Mesodermal cell (in vitro differentiated cells): ENCODE results near the gene ZBTB8OS.

Experiments used
- H3K27ac ChIP-seq: 2 replicates; pipeline ENCODE4 v1.7.0; 2013; ENCODE audit warnings: mild to moderate bottlenecking, low read depth, low read length, moderate library complexity; ENCODE audit not compliant: severe bottlenecking
- H3K36me3 ChIP-seq: 2 replicates; pipeline ENCODE4 v1.7.1; 2013; ENCODE audit warnings: mild to moderate bottlenecking, low read length, moderate library complexity; ENCODE audit not compliant: control insufficient read depth, insufficient read depth
- H3K4me1 ChIP-seq: one replicate; pipeline ENCODE4 v1.7.1; 2013; ENCODE audit warnings: mild to moderate bottlenecking, low read length; ENCODE audit not compliant: insufficient read depth, control insufficient read depth, poor library complexity, severe bottlenecking
- H3K4me3 ChIP-seq: 2 replicates; pipeline ENCODE4 v1.7.0; 2013; ENCODE audit warnings: low read length, control low read depth, mild to moderate bottlenecking; ENCODE audit not compliant: insufficient read depth, poor library complexity, severe bottlenecking; ENCODE audit errors: extremely low read depth
- H3K9me3 ChIP-seq: 2 replicates; pipeline ENCODE4 v1.7.1; 2013; ENCODE audit warnings: mild to moderate bottlenecking, low read length, moderate library complexity; ENCODE audit not compliant: control insufficient read depth
- WGBS, 2 experiments: methylation state at CpG; one replicate each; pipeline ENCODE4 v1.1.5; 2013; ENCODE audit warnings: missing lambda C conversion rate in 2 of 2; ENCODE audit not compliant: insufficient coverage in 2 of 2; 5-methylcytosine and 5-hydroxymethylcytosine counted together

ZBTB8OS gene

DNA sequence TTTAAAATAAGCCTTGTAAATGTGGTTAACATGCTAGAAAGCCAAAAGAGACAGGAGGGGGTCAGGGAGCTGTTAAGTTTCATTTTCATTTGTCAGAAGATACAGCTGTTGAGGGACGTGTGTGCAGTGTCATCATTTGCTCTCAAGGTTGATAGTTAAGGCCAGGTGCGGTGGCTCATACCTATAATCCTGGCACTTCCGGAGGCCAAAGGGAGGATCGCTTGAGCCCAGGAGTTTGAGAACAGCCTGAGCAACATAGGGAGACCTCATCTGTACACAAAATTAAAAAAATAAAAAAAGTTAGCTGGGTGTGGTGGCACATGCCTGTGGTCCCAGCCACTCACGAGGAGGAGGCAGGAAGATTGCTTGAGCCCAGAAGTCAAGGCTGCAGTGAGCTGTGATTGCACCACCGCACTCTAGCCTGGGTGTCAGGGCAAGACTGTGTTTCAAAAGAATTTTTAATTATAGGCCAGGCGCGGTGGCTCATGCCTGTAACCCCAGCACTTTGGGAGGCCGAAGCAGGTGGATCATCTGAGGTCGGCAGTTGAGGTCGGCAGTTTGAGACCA, 22.7 kb downstream of the ZBTB8OS start:
- H3K36me3 ChIP-seq: peaks cover 58% of the 10 kb centered on the region
- WGBS, 2 experiments: 93 to 97% methylated on average over 9 to 10 of the region's 11 CpGs

DNA sequence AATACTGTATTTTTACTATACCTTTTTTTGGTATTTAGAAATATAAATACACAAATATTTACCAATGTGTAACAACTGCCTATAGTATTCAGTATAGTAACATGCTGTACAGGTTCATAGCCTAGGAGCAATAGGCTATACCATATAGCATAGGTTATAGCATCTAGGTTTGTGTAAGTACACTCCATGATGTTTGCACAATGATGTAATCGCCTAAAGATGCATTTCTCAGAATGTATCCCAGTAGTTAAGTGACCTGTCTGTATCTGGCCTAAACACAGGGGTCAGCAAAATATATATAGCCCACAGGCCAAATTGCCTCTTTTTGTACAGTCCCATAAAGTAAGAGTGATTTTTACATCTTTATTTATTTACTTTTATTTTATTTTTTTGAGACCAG, 24.2 kb downstream of the ZBTB8OS start:
- Histone ChIP-seq H3K4me1 (no peaks in the 10 kb centered on the region), H3K4me3 (no peak overlapping the region), H3K36me3 (peaks cover 59% of the 10 kb centered on the region), H3K9me3 (no peaks in the 10 kb centered on the region), H3K27ac (no peak overlapping the region)
- 100% methylated on average over 1 of the region's 1 CpG for WGBS, 2 experiments

More for the DNA sequence above, 22.7 kb downstream of the ZBTB8OS start:
- Histone ChIP-seq H3K27ac (no peak overlapping the region), H3K4me1 (no peaks in the 10 kb centered on the region), H3K4me3 (no peak overlapping the region), H3K9me3 (no peaks in the 10 kb centered on the region)

DNA sequence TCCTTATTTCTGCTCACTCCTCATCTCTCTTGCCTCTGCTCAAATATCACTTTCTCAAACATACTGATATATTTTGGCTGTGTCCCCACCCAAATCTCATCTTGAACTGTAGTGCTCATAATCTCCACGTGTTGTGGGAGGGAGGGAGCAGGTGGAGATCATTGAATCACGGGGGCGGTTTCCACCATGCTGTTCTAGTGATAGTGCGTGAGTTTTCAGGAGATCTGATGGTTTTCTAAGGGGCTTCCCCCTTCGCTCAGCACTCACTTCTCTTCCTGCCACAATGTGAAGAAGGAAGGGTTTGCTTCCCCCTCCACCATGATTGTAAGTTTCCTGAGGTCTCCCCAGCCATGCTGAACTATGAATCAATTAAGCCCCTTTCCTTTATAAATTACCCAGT, 26.6 kb downstream of the ZBTB8OS start:
- WGBS, 2 experiments: 60 to 100% methylated on average over 1 of the region's 5 CpGs
- peaks cover 57% of the 10 kb centered on the region for H3K36me3 ChIP-seq
- H3K27ac ChIP-seq: no peak overlapping the region
- H3K9me3 ChIP-seq: no peaks in the 10 kb centered on the region
- no peak overlapping the region for H3K4me3 ChIP-seq
- H3K4me1 ChIP-seq: no peaks in the 10 kb centered on the region

DNA sequence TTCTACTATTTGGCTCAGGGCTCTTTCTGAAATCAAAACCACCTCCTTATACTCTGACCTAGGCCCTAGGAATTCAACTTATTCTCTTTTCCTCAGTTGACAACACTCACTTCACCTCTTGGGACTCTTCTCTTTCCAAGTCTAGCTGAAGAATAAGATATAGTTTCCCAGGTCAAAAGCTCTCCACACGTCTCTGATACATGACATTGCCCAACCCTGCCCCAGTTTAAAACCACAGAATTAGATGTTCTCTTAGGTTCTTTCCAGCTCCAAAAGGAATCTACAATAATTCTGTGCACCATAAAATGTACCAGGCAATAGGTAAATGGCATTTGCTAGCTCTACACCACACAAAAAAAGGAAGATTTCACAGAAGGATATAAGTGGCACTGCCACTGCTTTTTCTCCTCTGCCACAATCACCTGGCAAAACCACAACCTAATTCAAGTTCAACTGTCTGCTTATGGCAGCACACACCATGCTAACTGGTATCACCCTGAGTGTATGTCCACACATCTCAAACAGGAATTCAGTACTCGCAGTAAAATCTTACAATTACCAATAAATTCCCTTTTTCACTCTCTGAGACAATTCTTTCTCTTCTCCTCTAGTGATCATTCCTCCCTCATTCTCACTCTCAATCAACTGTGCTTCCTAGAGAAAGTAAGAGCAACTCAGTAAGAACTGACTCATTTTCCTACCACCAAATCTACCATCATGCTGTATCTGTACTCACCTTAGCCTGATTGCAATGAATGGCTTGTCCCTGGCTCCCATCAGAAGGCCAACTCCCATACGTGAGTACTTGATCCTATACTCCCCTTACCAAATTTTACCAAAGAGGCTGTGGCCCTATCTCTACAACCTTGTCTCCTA, 27.3 kb downstream of the ZBTB8OS start:
- Histone ChIP-seq H3K4me1 (no peaks in the 10 kb centered on the region), H3K4me3 (no peak overlapping the region), H3K9me3 (no peaks in the 10 kb centered on the region), H3K27ac (no peak overlapping the region), H3K36me3 (peaks cover 56% of the 10 kb centered on the region)
- WGBS, 2 experiments: 63 to 89% methylated on average over 2 to 3 of the region's 3 CpGs

DNA sequence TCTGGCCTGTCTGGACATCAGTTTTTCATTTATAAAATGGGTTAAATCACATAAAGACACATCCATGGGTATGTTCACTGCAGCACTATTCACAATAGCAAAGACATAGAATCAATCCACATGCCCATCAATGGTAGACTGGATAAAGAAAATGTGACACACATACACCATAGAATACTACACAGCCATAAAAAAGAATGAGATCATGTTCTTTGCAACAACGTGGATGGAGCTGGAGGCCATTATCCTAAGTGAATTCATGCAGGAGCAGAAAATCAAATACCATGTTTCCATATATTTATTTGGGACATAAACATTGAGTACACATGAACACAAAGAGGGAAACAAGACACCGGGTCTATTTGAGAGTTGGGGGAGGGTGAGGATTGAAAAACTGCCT, 28.1 kb downstream of the ZBTB8OS start:
- H3K27ac ChIP-seq: no peak overlapping the region
- no peaks in the 10 kb centered on the region for H3K9me3 ChIP-seq
- H3K36me3 ChIP-seq: peaks cover 48% of the 10 kb centered on the region
- H3K4me3 ChIP-seq: no peak overlapping the region
- no peaks in the 10 kb centered on the region for H3K4me1 ChIP-seq
- 100% methylated on average over 1 of the region's 2 CpGs; no CpG with 5 or more reads in 1 of the 2 experiments for WGBS, 2 experiments

DNA sequence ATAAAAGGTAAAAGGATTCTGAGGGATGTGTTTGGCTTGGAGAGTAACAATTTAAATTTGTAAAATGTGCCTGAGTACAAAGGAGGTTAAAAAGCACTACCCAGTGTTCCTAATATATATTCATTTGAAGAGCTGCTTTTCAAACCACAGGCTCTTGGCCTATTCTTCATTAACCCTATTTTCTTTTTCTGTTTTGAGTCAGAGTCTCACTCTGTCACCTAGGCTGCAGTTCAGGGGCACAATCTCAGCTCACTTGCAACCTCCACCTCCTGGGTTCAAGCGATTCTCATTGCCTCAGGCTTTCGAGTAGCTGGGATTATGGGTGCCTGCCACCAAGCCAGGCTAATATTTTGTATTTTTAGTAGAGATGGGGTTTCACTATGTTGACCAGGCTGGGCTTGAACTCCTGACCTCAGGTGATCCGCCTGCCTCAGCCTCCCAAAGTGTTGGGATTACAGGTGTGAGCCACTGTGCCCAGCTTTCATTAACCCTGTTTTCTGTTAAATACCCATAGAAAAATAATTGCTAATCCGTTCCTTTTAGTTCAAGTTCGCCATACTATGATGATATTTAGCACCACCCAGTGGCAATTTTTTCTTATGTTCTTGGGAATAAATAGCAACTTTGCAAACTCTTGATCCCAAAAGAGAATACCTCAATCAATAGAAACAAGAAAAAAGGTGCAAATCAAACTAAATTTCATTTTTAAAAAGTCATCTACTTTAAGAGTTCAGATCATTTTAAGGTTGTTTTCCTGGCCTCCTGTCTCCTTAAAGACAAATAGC, 30.5 kb downstream of the ZBTB8OS start:
- Histone ChIP-seq H3K4me3 (no peak overlapping the region), H3K4me1 (no peaks in the 10 kb centered on the region), H3K9me3 (no peaks in the 10 kb centered on the region), H3K27ac (no peak overlapping the region), H3K36me3 (peaks cover 33% of the 10 kb centered on the region)
- WGBS, 2 experiments: 91 to 100% methylated on average over 1 to 2 of the region's 5 CpGs

DNA sequence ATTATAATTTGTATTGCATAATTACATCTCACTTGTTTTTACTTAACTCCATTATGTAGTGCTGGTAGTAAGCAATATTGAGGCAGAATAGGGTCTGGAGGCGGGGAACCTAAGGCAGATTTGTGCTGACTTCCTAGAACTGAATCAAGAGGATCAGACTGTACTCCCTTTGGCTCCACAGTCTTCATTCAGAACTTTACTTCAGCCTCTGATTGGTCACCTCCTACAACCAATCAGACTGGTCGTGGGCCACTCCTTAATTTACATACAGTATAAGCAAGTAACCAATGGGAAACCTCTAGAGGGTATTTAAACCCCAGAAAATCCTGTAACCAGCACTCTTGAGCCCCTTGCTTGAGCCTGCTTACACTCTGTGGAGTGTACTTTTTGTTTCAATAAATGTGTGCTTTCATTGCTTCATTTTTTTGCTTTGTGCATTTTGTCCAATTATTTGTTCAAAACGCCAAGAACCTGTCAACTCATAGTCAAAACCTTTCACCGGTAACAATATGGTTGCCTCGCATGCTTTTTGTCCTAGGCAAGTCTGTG, 31.6 kb downstream of the ZBTB8OS start:
- no peaks in the 10 kb centered on the region for H3K9me3 ChIP-seq
- H3K36me3 ChIP-seq: peaks cover 28% of the 10 kb centered on the region
- no peak overlapping the region for H3K27ac ChIP-seq
- no peak overlapping the region for H3K4me3 ChIP-seq
- 91 to 97% methylated on average over 3 to 4 of the region's 5 CpGs for WGBS, 2 experiments
- H3K4me1 ChIP-seq: no peaks in the 10 kb centered on the region

DNA sequence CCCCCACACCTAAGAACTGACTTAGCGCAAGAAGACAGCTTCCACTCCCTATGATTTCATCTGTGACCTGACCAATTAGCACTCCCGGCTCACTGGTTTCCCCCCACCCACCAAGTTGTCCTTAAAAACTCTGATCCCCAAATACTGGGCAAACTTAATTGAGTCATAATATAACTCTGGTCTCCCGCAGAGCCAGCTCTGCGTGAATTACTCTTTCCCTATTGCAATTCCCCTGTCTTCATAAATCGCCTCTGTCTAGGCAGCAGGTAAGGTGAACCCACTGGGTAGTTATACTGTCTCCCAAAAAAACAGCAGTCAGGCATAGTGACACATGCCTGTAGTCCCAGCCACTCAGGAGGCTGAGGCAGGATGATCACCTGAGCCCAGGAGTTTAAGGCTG, 36.9 kb downstream of the ZBTB8OS start:
- no peaks in the 10 kb centered on the region for H3K4me1 ChIP-seq
- WGBS, 2 experiments: 93% methylated on average over 3 to 4 of the region's 5 CpGs

DNA sequence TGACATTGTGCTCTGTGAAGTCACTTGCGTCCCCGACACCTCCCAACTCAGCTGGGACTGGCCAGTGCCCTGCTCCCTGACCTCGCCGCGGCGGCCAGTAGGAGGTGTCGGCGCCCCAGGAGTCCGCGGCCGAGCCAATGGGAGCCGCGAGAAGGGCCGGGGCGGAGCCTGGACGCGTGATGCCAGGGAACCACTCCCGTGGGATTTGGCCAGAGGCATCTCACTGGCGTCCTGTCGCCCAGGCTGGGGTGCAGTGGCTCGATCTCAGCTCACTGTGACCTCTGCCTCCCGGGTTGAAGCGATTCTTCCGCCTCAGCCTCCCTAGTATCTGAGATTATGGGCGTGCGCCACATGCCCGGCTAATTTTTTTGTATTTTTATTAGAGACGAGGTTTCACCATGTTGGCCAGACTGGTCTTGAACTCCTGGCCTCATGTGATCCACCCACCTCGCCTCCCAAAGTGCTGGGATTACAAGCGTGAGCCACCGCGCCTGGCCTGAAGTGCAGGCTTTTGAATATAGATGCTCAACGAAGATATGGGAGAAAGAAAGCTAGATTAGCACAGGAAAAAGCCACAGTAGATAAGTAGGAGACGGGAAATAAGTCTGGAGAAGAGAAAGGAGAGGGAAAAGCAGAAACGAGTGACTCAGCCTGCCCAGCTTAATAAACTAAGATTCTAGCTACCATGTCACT, 38.0 kb downstream of the ZBTB8OS start:
- H3K9me3 ChIP-seq: no peaks in the 10 kb centered on the region
- H3K36me3 ChIP-seq: no peaks in the 10 kb centered on the region
- peak overlapping the region; percentile 16 for H3K4me3 ChIP-seq
- WGBS, 2 experiments: 53 to 55% methylated on average over 29 to 35 of the region's 35 CpGs
- H3K4me1 ChIP-seq: no peaks in the 10 kb centered on the region
- H3K27ac ChIP-seq: peak overlapping the region; percentile 8

More for the DNA sequence above, 36.9 kb downstream of the ZBTB8OS start:
- Histone ChIP-seq H3K9me3 (no peaks in the 10 kb centered on the region), H3K36me3 (peaks cover under 1% of the 10 kb centered on the region), H3K27ac (no peak overlapping the region), H3K4me3 (no peak overlapping the region)

DNA sequence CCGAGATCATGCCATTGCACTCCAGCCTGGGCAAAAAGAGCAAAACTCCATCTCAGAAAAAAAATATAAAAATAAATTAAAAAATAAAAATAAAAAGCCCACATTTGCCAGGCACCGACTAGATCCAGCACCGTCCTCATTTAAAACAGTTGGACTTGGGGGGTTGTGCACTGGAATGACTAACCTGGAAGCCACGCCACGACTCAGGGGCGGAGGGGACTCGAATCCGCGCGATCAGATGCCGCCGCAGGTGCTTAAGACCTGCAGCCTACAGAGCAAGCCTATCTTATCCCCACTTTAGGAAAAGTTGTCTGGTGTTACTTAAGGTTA, 38.5 kb downstream of the ZBTB8OS start:
- 27 to 42% methylated on average over 3 to 11 of the region's 12 CpGs for WGBS, 2 experiments
- Histone ChIP-seq H3K4me3 (peak overlapping the region; percentile 16), H3K36me3 (no peaks in the 10 kb centered on the region), H3K9me3 (no peaks in the 10 kb centered on the region), H3K27ac (no peak overlapping the region), H3K4me1 (no peaks in the 10 kb centered on the region)
